Activated T-helper 9 cell treated with anti-CD3 and anti-CD28 coated beads, Interleukin-2, amount 50 U/mL, for 16 hours (primary cell): ENCODE measurements around the gene PHC3.

Experiments used
- DNase-seq: peaks from one replicate; pipeline ENCODE4 v3.0.0-alpha.2; 2020; ENCODE audit warnings: low read depth

The PHC3 gene

GRCh38 chr3:170189398-170190256 is 8.1 kb upstream of the PHC3 start:
- no peak for DNase-seq

GRCh38 chr3:170180079-170180907 is 1.2 kb downstream of the PHC3 start:
- DNase-seq: no peak

DNA sequence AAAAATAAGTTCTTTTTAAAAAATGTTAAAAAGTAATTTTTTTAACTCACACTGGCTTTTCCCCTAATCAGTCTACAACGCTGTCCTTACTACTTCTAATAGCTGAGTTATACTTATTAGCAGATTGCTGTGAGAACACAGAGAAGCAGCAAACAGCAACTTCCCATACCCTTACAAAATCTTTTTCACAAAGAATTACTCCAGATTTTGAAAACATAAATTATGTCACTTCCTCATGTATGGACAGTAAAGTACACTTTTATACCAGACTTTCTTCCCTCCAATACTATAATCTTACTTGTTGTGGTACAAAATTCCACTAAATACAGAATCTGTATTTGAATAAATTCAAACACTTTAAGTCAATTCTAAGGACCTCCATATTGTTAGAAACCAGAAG is 2.1 kb downstream of the PHC3 start:
- no peak for DNase-seq

- no peak for DNase-seq
These were observed 2.9 kb downstream of the PHC3 start for GRCh38 chr3:170178651-170179050.

DNA sequence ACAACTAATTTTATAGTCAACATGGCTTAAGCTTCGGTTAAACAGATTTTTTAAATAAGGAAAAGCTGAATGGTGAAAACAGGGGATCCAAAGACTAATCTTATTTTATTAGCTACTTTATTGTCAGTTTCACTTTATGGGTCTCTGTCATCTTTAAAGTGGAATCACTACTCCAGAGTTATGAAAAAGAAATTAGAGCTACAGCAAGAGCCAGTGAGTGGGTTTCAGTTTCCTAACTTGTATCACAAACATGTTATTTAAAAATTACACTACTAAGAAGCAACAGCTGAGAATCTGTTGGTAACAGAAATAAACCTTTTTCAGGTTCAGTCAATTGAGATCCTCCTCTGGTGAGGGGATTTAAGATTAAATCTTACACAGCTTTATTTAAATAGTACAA is 10.0 kb downstream of the PHC3 start:
- DNase-seq: no peak

GRCh38 chr3:170164717-170165116 is 16.8 kb downstream of the PHC3 start:
- no peak for DNase-seq

GRCh38 chr3:170163956-170164645 is 17.4 kb downstream of the PHC3 start:
- DNase-seq: no peak

GRCh38 chr3:170162630-170163029 is 18.9 kb downstream of the PHC3 start:
- DNase-seq: no peak

- DNase-seq: no peak
These were observed 19.5 kb downstream of the PHC3 start for GRCh38 chr3:170162052-170162451.

- no peak for DNase-seq
These were observed 21.6 kb downstream of the PHC3 start for GRCh38 chr3:170159933-170160332.

GRCh38 chr3:170159459-170159858 is 22.1 kb downstream of the PHC3 start:
- no peak for DNase-seq

- no peak for DNase-seq
These were observed 25.9 kb downstream of the PHC3 start for GRCh38 chr3:170155604-170156003.

DNA sequence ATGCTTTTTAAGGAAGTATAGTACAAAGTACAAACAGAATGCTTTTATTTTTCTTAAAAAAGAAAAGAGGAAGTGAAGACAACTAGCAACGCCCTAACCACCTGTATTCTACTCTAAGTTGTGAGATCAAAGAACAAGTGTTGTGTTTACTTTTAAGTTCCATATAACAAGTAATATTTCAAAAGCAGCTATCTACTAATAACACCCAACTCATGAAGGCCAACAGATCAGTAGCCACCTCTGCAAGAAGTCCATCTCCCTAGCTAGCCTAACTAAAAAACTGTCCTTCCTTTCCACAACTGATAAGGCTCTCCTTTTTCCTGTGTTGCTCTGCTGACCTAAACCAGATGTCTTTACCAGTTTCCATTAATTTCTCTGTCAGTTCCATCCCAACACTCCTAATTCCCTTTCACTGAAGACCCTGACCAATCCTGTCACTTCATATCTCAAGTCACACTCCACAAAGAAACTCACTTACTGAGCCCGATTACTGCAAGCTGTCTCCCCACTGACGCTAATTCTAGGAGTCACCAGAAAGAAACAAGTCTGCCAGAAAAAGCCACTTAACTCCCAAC is 26.9 kb downstream of the PHC3 start:
- DNase-seq: no peak

DNA sequence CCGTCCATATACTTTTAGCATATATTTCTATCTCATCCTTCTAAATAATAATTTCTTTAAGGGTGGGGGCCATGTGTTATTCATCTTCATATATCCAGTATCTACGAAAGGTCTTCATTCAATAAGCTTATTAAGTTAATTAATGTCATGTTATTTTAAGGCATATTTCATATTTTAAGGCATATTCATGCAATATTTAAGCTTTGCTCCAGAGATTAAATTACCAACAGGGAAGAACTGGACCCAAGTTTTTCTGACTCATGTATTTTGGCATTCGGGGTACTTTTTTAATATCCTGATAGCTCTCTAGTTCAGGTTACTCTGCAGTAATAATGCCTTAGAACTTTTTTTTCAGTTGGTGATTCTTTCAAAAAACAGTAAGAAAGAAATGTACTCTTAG is 27.4 kb downstream of the PHC3 start:
- DNase-seq: no peak

GRCh38 chr3:170151536-170151935 is 30.0 kb downstream of the PHC3 start:
- no peak for DNase-seq

- no peak for DNase-seq
These were observed 32.5 kb downstream of the PHC3 start for GRCh38 chr3:170149016-170149415.

DNA sequence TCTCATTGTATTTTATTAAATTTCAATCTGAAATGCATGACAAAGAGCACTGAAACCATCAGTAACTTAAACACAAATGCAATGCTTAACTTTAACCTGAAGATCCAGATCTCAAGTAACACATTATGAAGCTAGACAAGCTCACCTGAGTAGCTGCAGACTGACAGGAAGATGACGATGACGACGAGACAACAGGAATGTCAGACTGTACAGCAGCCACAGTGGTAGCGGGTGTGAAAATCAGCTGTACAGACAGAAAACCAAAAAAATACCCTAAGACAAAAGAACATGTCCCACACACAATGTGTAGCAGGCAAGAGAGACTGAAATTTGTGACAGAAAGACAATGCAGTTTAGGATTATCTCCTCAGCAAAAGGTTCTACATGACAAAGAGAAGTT is 36.3 kb downstream of the PHC3 start:
- no peak for DNase-seq

DNA sequence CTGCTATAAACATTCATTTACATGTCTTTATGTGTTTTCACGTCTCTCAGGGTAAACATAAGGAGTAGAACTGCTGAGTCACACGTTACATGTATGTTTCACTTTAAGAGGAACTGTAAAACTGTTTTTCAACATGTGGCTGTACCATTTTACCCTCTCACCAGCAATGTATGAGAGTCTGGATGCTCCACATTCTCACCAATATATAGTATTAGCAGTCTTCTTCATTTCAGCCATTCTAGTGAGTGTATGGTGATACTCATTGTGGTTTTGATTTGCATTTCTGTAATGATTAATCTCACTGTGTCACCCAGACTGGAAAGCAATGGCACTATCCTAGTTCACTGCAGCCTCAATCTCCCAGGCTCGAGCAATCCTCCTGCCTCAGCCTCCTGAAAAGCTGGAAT is 37.1 kb downstream of the PHC3 start:
- DNase-seq: no peak

GRCh38 chr3:170142373-170142772 is 39.2 kb downstream of the PHC3 start:
- no peak for DNase-seq

GRCh38 chr3:170137986-170138385 is 43.5 kb downstream of the PHC3 start:
- no peak for DNase-seq

GRCh38 chr3:170132335-170132734 is 49.2 kb downstream of the PHC3 start:
- DNase-seq: no peak

- no peak for DNase-seq
These were observed 51.0 kb downstream of the PHC3 start for GRCh38 chr3:170130532-170130931.
